ENCODE data around the gene HECTD4.

- TF ChIP-seq CTCF (IDR thresholded peaks at IDR 0.05) (no peak), REST (IDR thresholded peaks at IDR 0.05; ENCODE audit: insufficient read depth in 1 of 2, low read depth in 2 of 2, low read length in 1 of 2) (no peak), POLR2AphosphoS5 (IDR thresholded peaks at IDR 0.05; ENCODE audit: low read depth, low read length) (no peak), TCF7L2 (IDR thresholded peaks at IDR 0.05; ENCODE audit: low read depth, low read length) (no peak)
Measured at GRCh38 chr12:112160611-112161010, 221.6 kb downstream of the HECTD4 start.

Measured in Panc1 (cell line).